Cardiac muscle cell (in vitro differentiated cells and primary cell): ENCODE measurements around the gene WDR74. TPM values are rescaled to one million over a fixed set of nuclear protein-coding genes. Genes with fewer than 3 reads are reported as not detected.

Experiments used
- DNase-seq, 2 donors: peaks; one replicate each; pipeline versions ENCODE4 v3.0.0 to v3.0.0-alpha.2; 2010 to 2017; ENCODE audit warnings: low read depth in 1 of 2, low spot score in 1 of 2
- H3K27ac ChIP-seq: fragments of 200-600 bp; sonication (generic); 2 replicates; pipeline ENCODE4 v1.5.1; 2016
- H3K27me3 ChIP-seq: fragments of 200-600 bp; sonication (generic); 2 replicates; pipeline ENCODE4 v1.6.0; 2016; ENCODE audit warnings: control low read depth
- H3K36me3 ChIP-seq: fragments of 200-600 bp; sonication (generic); 2 replicates; pipeline ENCODE4 v1.5.1; 2016; ENCODE audit warnings: control low read depth
- H3K4me1 ChIP-seq: fragments of 200-600 bp; sonication (generic); 2 replicates; pipeline ENCODE4 v1.8.1; 2017; ENCODE audit warnings: low read depth, mild to moderate bottlenecking, mixed run types
- H3K4me3 ChIP-seq: fragments of 200-600 bp; sonication (generic); 2 replicates; pipeline ENCODE4 v1.5.1; 2016; ENCODE audit warnings: mild to moderate bottlenecking
- H3K9me3 ChIP-seq: fragments of 200-600 bp; sonication (generic); 2 replicates; pipeline ENCODE4 v1.5.1; 2017; ENCODE audit warnings: low read depth, mild to moderate bottlenecking, control low read depth
- CTCF ChIP-seq: IDR thresholded peaks from 2 replicates; pipeline ENCODE4 v1.5.1; 2012; ENCODE audit warnings: low read depth, mild to moderate bottlenecking, low read length
- polyA plus RNA-seq: library from polyadenylated mRNA; unstranded; fragments of >200 nt; fragmentation: Nextera tagmentation; extraction: Ambion mirVana; gene quantifications from 2 replicates; pipeline ENCODE4 v1.2.1, GENCODE V29; 2016
- total RNA-seq: library from RNA; depleted of rRNA; stranded (reverse); fragments of >200 nt; gene quantifications from 2 replicates; pipeline ENCODE4 v1.2.3, GENCODE V29; 2016

Gene WDR74
- total and polyA plus RNA-seq, 2 experiments from 2014 or later, result 42.1 to 63.3 TPM

DNA sequence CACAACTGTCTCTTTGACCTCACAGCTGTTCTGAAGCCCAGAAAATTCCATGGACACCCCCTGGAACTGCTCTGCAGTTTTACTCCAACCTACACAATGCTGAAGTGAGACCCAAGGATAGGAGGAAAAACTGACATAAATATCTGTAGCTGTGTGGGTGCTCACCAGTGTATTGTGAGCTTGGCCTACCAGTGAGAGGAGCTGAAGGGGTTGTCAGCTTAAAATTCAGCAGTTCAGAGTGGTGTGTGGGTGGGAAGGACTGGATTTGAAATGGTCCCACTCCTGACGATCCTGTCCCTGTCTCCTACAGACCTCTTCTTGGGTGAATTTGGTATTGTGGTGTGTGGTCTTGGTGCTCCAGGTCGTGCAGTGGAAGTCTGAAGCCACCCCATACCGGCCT lies 49.8 kb downstream of the WDR74 start:
- H3K9me3 ChIP-seq, result no peaks in the 10 kb centered on the region

DNA sequence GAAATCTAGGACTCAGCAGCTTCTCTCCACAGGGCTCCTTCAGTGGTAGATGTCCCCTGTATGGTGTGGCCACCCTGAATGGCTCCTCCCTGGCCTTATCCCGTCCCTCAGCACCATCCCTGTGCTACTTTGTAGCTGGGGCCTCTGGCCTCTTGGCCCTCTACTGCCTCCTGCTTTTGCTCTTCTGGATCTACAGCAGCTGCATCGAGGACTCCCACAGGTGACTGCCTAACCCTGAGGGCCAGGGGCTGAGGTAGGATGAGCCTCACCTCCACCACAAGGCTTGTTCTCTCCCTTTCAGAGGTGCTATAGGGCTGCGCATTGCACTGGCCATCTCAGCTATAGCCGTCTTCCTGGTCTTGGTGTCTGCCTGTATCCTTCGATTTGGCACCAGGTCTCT lies 50.4 kb downstream of the WDR74 start:
- peak overlapping the region; percentile 30 for H3K27ac ChIP-seq
- DNase-seq, result no peak
- H3K9me3 ChIP-seq, result no peaks in the 10 kb centered on the region
- H3K27me3 ChIP-seq, result no peaks in the 10 kb centered on the region
- peaks cover 20% of the 10 kb centered on the region for H3K4me1 ChIP-seq
- TF ChIP-seq CTCF, result no peak
- no peak overlapping the region for H3K4me3 ChIP-seq
- peaks cover 7% of the 10 kb centered on the region for H3K36me3 ChIP-seq

More for the DNA sequence above, 49.8 kb downstream of the WDR74 start:
- no peak for TF ChIP-seq CTCF
- peaks cover 12% of the 10 kb centered on the region for H3K36me3 ChIP-seq
- H3K4me3 ChIP-seq, result no peak overlapping the region
- no peak for DNase-seq
- peak overlapping the region; percentile 10 for H3K27ac ChIP-seq
- H3K27me3 ChIP-seq, result no peaks in the 10 kb centered on the region
- H3K4me1 ChIP-seq, result peaks cover 20% of the 10 kb centered on the region

- H3K4me3 ChIP-seq, result peak within 1 kb of the TSS; percentile 51
- TF ChIP-seq CTCF, result peak; percentile 67
- peak; percentile 98 to 100 for DNase-seq
- peaks cover 10% of the 10 kb centered on the region for H3K36me3 ChIP-seq
- peaks cover 10% of the 10 kb centered on the region for H3K4me1 ChIP-seq
- H3K9me3 ChIP-seq, result no peaks in the 10 kb centered on the region
- H3K27ac ChIP-seq, result peak within 1 kb of the TSS; percentile 82
- no peaks in the 10 kb centered on the region for H3K27me3 ChIP-seq
Observed at GRCh38 chr11:62787005-62787759, 52.2 kb downstream of the WDR74 start, which contains the start of gene TMEM179B. TSS of gene TMEM179B (plus strand) at chr11:62787402. CDS start at chr11:62787432, 30 bp downstream.

DNA sequence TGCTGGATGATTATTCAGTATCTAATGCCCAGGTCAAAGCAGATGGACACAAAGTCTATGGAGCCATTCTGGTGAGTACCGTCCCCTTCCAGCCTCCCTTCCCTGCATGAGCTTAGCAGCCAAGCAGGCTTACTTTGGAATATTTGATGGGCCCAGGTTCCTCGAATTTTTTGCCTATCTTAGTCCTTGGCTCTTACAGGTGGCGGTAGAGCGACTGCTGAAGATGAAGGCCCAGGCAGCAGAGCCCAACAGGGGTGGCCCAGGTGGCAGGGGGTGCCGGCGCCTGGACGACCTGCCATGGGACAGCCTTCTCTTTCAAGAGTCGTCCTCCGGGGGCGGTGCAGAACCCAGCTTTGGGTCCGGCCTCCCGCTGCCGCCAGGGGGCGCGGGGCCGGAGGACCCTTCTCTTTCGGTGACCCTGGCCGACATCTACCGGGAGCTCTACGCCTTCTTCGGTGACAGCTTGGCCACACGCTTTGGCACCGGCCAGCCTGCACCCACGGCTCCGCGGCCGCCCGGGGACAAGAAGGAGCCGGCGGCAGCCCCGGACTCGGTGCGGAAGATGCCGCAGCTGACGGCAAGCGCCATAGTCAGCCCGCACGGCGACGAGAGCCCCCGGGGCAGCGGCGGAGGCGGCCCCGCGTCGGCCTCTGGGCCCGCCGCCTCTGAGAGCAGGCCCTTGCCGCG lies 52.9 kb downstream of the WDR74 start:
- peaks cover 10% of the 10 kb centered on the region for H3K4me1 ChIP-seq
- H3K9me3 ChIP-seq, result no peaks in the 10 kb centered on the region
- H3K27me3 ChIP-seq, result no peaks in the 10 kb centered on the region
- H3K36me3 ChIP-seq, result peaks cover 14% of the 10 kb centered on the region
- H3K4me3 ChIP-seq, result peak overlapping the region; percentile 51
- peak; percentile 85 to 93 for DNase-seq
- TF ChIP-seq CTCF, result peak; percentile 98
- H3K27ac ChIP-seq, result peak overlapping the region; percentile 82

Other genes starting within 250 kb of the WDR74 start
- gene TUT1, start 248.1 kb downstream of the WDR74 start, total RNA-seq, result 14.9 and 29.1 TPM in 2 replicates
- 18.7 and 32.1 TPM in 2 replicates for gene TUT1, start 248.1 kb downstream of the WDR74 start, polyA plus RNA-seq
- 101 and 108 TPM in 2 replicates for gene MTA2, start 237.7 kb downstream of the WDR74 start, total RNA-seq
- 22.9 and 31.9 TPM in 2 replicates for gene MTA2, start 237.7 kb downstream of the WDR74 start, polyA plus RNA-seq
- 21.1 and 42.8 TPM in 2 replicates for gene EML3, start 226.8 kb downstream of the WDR74 start, total RNA-seq
- 32.0 and 38.4 TPM in 2 replicates for gene EML3, start 226.8 kb downstream of the WDR74 start, polyA plus RNA-seq
- 3.3 and 3.5 TPM in 2 replicates for gene ROM1, start 226.3 kb downstream of the WDR74 start, total RNA-seq
- 6.9 and 7.9 TPM in 2 replicates for gene ROM1, start 226.3 kb downstream of the WDR74 start, polyA plus RNA-seq
- gene B3GAT3, start 217.6 kb downstream of the WDR74 start, total RNA-seq, result 46.4 and 52.0 TPM in 2 replicates
- gene B3GAT3, start 217.6 kb downstream of the WDR74 start, polyA plus RNA-seq, result 53.0 and 64.9 TPM in 2 replicates
- 110 TPM in 2 replicates for gene GANAB, start 193.0 kb downstream of the WDR74 start, total RNA-seq
- gene GANAB, start 193.0 kb downstream of the WDR74 start, polyA plus RNA-seq, result 143 and 151 TPM in 2 replicates
- gene INTS5, start 186.3 kb downstream of the WDR74 start, total RNA-seq, result 33.9 and 36.3 TPM in 2 replicates
- gene INTS5, start 186.3 kb downstream of the WDR74 start, polyA plus RNA-seq, result 32.2 and 40.1 TPM in 2 replicates
- 136 and 141 TPM in 2 replicates for gene C11orf98, start 174.4 kb downstream of the WDR74 start, total RNA-seq
- 115 and 136 TPM in 2 replicates for gene C11orf98, start 174.4 kb downstream of the WDR74 start, polyA plus RNA-seq
- 3.8 and 11.0 TPM in 2 replicates for gene CSKMT, start 174.3 kb downstream of the WDR74 start, total RNA-seq
- 14.1 and 25.1 TPM in 2 replicates for gene CSKMT, start 174.3 kb downstream of the WDR74 start, polyA plus RNA-seq
- 13.0 and 18.8 TPM in 2 replicates for gene UQCC3, start 167.9 kb downstream of the WDR74 start, total RNA-seq
- 32.3 and 33.5 TPM in 2 replicates for gene UQCC3, start 167.9 kb downstream of the WDR74 start, polyA plus RNA-seq
- 11.1 and 11.6 TPM in 2 replicates for gene LBHD1, start 167.3 kb downstream of the WDR74 start, total RNA-seq
- gene LBHD1, start 167.3 kb downstream of the WDR74 start, polyA plus RNA-seq, result 10.1 and 11.7 TPM in 2 replicates
- gene UBXN1, start 160.5 kb downstream of the WDR74 start, total RNA-seq, result 235 and 302 TPM in 2 replicates
- 109 and 111 TPM in 2 replicates for gene UBXN1, start 160.5 kb downstream of the WDR74 start, polyA plus RNA-seq
- gene LRRN4CL, start 150.1 kb downstream of the WDR74 start, total RNA-seq, result 0.81 and 1.9 TPM in 2 replicates
- 0.24 TPM in 1 of 2 replicates, not detected in the other for gene LRRN4CL, start 150.1 kb downstream of the WDR74 start, polyA plus RNA-seq
- gene BSCL2, start 132.2 kb downstream of the WDR74 start, total RNA-seq, result 70.3 and 73.8 TPM in 2 replicates
- 73.7 and 79.2 TPM in 2 replicates for gene BSCL2, start 132.2 kb downstream of the WDR74 start, polyA plus RNA-seq
- gene GNG3, start 131.9 kb downstream of the WDR74 start, total RNA-seq, result 0.67 TPM in 1 of 2 replicates, not detected in the other
- gene GNG3, start 131.9 kb downstream of the WDR74 start, polyA plus RNA-seq, result 2.6 and 3.0 TPM in 2 replicates
- 13.7 and 20.0 TPM in 2 replicates for gene HNRNPUL2, start 112.1 kb downstream of the WDR74 start, total RNA-seq
- gene HNRNPUL2, start 112.1 kb downstream of the WDR74 start, polyA plus RNA-seq, result 2.9 and 3.2 TPM in 2 replicates
- gene TTC9C, start 111.1 kb downstream of the WDR74 start, total RNA-seq, result 36.3 and 37.3 TPM in 2 replicates
- 39.0 and 45.1 TPM in 2 replicates for gene TTC9C, start 111.1 kb downstream of the WDR74 start, polyA plus RNA-seq
- gene ZBTB3, start 85.4 kb downstream of the WDR74 start, total RNA-seq, result 12.5 and 14.3 TPM in 2 replicates
- gene ZBTB3, start 85.4 kb downstream of the WDR74 start, polyA plus RNA-seq, result 10.4 and 10.8 TPM in 2 replicates
- 67.2 and 101 TPM in 2 replicates for gene POLR2G, start 78.0 kb downstream of the WDR74 start, total RNA-seq
- 195 and 219 TPM in 2 replicates for gene POLR2G, start 78.0 kb downstream of the WDR74 start, polyA plus RNA-seq
- 33.1 and 38.8 TPM in 2 replicates for gene TAF6L, start 68.2 kb downstream of the WDR74 start, total RNA-seq
- 46.3 and 56.3 TPM in 2 replicates for gene TAF6L, start 68.2 kb downstream of the WDR74 start, polyA plus RNA-seq
- 34.2 and 55.2 TPM in 2 replicates for gene TMEM179B, start 52.2 kb downstream of the WDR74 start, total RNA-seq
- gene TMEM179B, start 52.2 kb downstream of the WDR74 start, polyA plus RNA-seq, result 78.6 and 81.8 TPM in 2 replicates
- gene TMEM223, start 47.6 kb downstream of the WDR74 start, total RNA-seq, result 87.1 and 88.9 TPM in 2 replicates
- 92.4 and 102 TPM in 2 replicates for gene TMEM223, start 47.6 kb downstream of the WDR74 start, polyA plus RNA-seq
- gene NXF1, start 34.1 kb downstream of the WDR74 start, total RNA-seq, result 52.8 and 60.7 TPM in 2 replicates
- gene NXF1, start 34.1 kb downstream of the WDR74 start, polyA plus RNA-seq, result 96.7 and 127 TPM in 2 replicates
- gene STX5, start 7.5 kb downstream of the WDR74 start, total RNA-seq, result 38.5 and 45.2 TPM in 2 replicates
- gene STX5, start 7.5 kb downstream of the WDR74 start, polyA plus RNA-seq, result 49.4 and 53.6 TPM in 2 replicates
- not detected in 2 replicates for gene TEX54, start 6.7 kb downstream of the WDR74 start, total RNA-seq
- gene TEX54, start 6.7 kb downstream of the WDR74 start, polyA plus RNA-seq, result 3.0 and 4.8 TPM in 2 replicates
- gene SLC3A2, start 41.3 kb upstream of the WDR74 start, total RNA-seq, result 71.8 and 79.2 TPM in 2 replicates
- gene SLC3A2, start 41.3 kb upstream of the WDR74 start, polyA plus RNA-seq, result 93.8 and 100 TPM in 2 replicates
- 1.3 and 1.4 TPM in 2 replicates for gene CHRM1, start 81.8 kb upstream of the WDR74 start, total RNA-seq
- gene CHRM1, start 81.8 kb upstream of the WDR74 start, polyA plus RNA-seq, result 0.97 and 1.6 TPM in 2 replicates
- gene SLC22A6, start 145.4 kb upstream of the WDR74 start, total RNA-seq, result not detected in 2 replicates
- not detected in 2 replicates for gene SLC22A6, start 145.4 kb upstream of the WDR74 start, polyA plus RNA-seq
- gene SLC22A8, start 176.3 kb upstream of the WDR74 start, total RNA-seq, result not detected in 2 replicates
- 0.22 TPM in 1 of 2 replicates, not detected in the other for gene SLC22A8, start 176.3 kb upstream of the WDR74 start, polyA plus RNA-seq